Transverse colon (tissue), 4 donors: ENCODE data around the gene SESN1. TPM values are rescaled to one million over a fixed set of nuclear protein-coding genes. Genes with fewer than 3 reads are reported as not detected.
"Not testable (repeated sequence)": the region's sequence is repeated elsewhere in the genome, so short reads cannot be mapped to it uniquely, and the experiment has no call there.

Experiments used
- DNase-seq: peaks from one replicate; pipeline ENCODE4 v3.0.0-alpha.2; 2019
- H3K27ac ChIP-seq, 4 donors: fragments of 200-600 bp; sonication (generic); 2 replicates each; pipeline ENCODE4 v1.5.1; 2016 to 2018; ENCODE audit warnings: inconsistent platforms in 4 of 4
- H3K27me3 ChIP-seq: fragments of 200-600 bp; sonication (generic); 2 replicates; pipeline ENCODE4 v1.5.1; 2017; ENCODE audit warnings: inconsistent platforms
- H3K36me3 ChIP-seq, 4 donors: fragments of 200-600 bp; sonication (generic); 2 replicates each; pipeline ENCODE4 v1.5.1; 2017 to 2019; ENCODE audit warnings: inconsistent platforms in 4 of 4
- H3K4me1 ChIP-seq, 4 donors: fragments of 200-600 bp; sonication (generic); 2 replicates each; pipeline ENCODE4 v1.5.1; 2017 to 2020; ENCODE audit warnings: inconsistent platforms in 4 of 4
- H3K4me3 ChIP-seq, 4 donors: fragments of 200-600 bp; sonication (generic); 1 replicate in 1 of 4; 2 replicates in 3 of 4; pipeline versions ENCODE4 v1.5.1 to v1.6.1; 2017 to 2019; ENCODE audit warnings: inconsistent platforms in 4 of 4
- H3K9me3 ChIP-seq, 2 donors: fragments of 200-600 bp; sonication (generic); 2 replicates each; pipeline ENCODE4 v1.5.1; 2017 to 2019; ENCODE audit warnings: inconsistent platforms in 2 of 2
- EP300 ChIP-seq: sonication (generic); formaldehyde crosslinking; IDR thresholded peaks from one replicate; pipeline ENCODE4 v1.6.1; 2017; ENCODE audit warnings: antibody characterized with exemption, low read depth
- POLR2A ChIP-seq: fragments of 450-650 bp; IDR thresholded peaks from one replicate; pipeline ENCODE4 v1.6.1; 2016; ENCODE audit warnings: antibody characterized with exemption, mild to moderate bottlenecking, moderate library complexity
- POLR2AphosphoS5 ChIP-seq, 3 donors: sonication (generic); formaldehyde crosslinking; IDR thresholded peaks; one replicate each; pipeline ENCODE4 v1.6.1; 2016; ENCODE audit warnings: antibody characterized with exemption in 3 of 3
- whole genome bisulfite sequencing, 2 donors: methylation state at CpG; one replicate each; pipeline ENCODE4 v1.1.5; 2018; ENCODE audit warnings: low coverage in 1 of 2; 5-methylcytosine and 5-hydroxymethylcytosine counted together
- in situ Hi-C, 4 donors: fragments of 200-750 bp; cut with MboI; loops; one replicate each; pipeline versions ENCODE4 v1.15.0 to v1.15.1; 2017; ENCODE audit warnings: low sequenced_read_pairs in 3 of 4, low pct_ligation_motif_present in 1 of 4, low pct_unique_long_range_greater_than_20kb in 1 of 4
- intact Hi-C: fragments of 100-400 bp; cut with DNase I; formaldehyde crosslinking; loops from one replicate; pipeline ENCODE4 v1.15.1; 2023; ENCODE audit warnings: low total_unique reads
- total RNA-seq, 4 donors: library from RNA; depleted of rRNA; stranded (reverse); fragments of >200 nt; gene quantifications; one replicate each; pipeline ENCODE4 v1.1.0, GENCODE V29; 2016
- TF ChIP-seq, protein P1 (sequence below), 5 experiments: fragments of 200-600 bp in 3 of 5; fragments of 450-650 bp in 2 of 5; sonication (generic) in 3 of 5; IDR thresholded peaks; 1 replicate in 2 of 5; 2 replicates in 3 of 5; pipeline ENCODE4 v1.5.1; 2016 to 2017; ENCODE audit warnings: antibody characterized with exemption in 5 of 5, inconsistent platforms in 3 of 5, mild to moderate bottlenecking in 2 of 5, moderate library complexity in 1 of 5

The SESN1 gene
- total RNA-seq, 4 donors from 2014 or later = 43.1 to 73.4 (median 48.7) TPM

GRCh38 chr6:109118871-109119354 lies 24.3 kb upstream of the SESN1 start:
- Histone ChIP-seq H3K4me1 (peaks cover 15 to 53% (median 22%) of the 10 kb centered on the region in 4 donors), H3K27me3 (no peaks in the 10 kb centered on the region), H3K4me3 (no peak overlapping the region), H3K9me3 (no peaks in the 10 kb centered on the region), H3K36me3 (no peaks in the 10 kb centered on the region), H3K27ac (no peak overlapping the region)
- DNase-seq = no peak
- 81 to 94% methylated on average over 3 of the region's 3 CpGs for WGBS, 2 donors
- in situ Hi-C loops = no loop called here
- intact Hi-C loops = no loop called here
- TF ChIP-seq POLR2AphosphoS5 (IDR thresholded peaks at IDR 0.05) (no peak), EP300 (no peak), POLR2A (no peak)
- TF ChIP-seq, protein P1, sequence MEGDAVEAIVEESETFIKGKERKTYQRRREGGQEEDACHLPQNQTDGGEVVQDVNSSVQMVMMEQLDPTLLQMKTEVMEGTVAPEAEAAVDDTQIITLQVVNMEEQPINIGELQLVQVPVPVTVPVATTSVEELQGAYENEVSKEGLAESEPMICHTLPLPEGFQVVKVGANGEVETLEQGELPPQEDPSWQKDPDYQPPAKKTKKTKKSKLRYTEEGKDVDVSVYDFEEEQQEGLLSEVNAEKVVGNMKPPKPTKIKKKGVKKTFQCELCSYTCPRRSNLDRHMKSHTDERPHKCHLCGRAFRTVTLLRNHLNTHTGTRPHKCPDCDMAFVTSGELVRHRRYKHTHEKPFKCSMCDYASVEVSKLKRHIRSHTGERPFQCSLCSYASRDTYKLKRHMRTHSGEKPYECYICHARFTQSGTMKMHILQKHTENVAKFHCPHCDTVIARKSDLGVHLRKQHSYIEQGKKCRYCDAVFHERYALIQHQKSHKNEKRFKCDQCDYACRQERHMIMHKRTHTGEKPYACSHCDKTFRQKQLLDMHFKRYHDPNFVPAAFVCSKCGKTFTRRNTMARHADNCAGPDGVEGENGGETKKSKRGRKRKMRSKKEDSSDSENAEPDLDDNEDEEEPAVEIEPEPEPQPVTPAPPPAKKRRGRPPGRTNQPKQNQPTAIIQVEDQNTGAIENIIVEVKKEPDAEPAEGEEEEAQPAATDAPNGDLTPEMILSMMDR (IDR thresholded peaks at IDR 0.05) = no peak

DNA sequence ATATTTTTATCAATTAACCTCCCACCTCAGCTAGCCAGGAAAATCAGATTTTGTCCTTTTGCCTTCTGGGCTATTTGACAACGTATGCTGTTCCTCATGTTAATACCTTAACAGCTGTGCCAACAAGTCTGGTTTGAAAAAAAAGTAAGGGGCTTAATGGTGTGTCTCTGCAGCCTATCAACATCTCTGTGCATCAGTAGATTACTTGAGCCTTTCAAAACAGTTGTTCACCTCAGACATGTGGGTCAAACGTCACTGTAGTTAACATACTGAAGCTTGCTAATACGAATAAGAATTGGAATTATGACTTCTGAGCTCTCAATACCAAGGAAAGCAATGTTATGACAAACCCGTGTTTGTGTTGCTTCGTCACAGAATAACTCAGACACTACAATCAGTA lies 23.7 kb upstream of the SESN1 start:
- Histone ChIP-seq H3K27me3 (no peaks in the 10 kb centered on the region), H3K36me3 (no peaks in the 10 kb centered on the region), H3K27ac (no peak overlapping the region), H3K9me3 (no peaks in the 10 kb centered on the region), H3K4me3 (no peak overlapping the region), H3K4me1 (peaks cover 15 to 53% (median 22%) of the 10 kb centered on the region in 4 donors)
- no peak for DNase-seq
- in situ Hi-C loops = no loop called here
- 80 to 83% methylated on average over 5 of the region's 5 CpGs for WGBS, 2 donors
- intact Hi-C loops = no loop called here
- TF ChIP-seq POLR2A = no peak
- no peak for TF ChIP-seq POLR2AphosphoS5 (IDR thresholded peaks at IDR 0.05)
- TF ChIP-seq, protein P1 (IDR thresholded peaks at IDR 0.05) = no peak
- TF ChIP-seq EP300 = no peak

DNA sequence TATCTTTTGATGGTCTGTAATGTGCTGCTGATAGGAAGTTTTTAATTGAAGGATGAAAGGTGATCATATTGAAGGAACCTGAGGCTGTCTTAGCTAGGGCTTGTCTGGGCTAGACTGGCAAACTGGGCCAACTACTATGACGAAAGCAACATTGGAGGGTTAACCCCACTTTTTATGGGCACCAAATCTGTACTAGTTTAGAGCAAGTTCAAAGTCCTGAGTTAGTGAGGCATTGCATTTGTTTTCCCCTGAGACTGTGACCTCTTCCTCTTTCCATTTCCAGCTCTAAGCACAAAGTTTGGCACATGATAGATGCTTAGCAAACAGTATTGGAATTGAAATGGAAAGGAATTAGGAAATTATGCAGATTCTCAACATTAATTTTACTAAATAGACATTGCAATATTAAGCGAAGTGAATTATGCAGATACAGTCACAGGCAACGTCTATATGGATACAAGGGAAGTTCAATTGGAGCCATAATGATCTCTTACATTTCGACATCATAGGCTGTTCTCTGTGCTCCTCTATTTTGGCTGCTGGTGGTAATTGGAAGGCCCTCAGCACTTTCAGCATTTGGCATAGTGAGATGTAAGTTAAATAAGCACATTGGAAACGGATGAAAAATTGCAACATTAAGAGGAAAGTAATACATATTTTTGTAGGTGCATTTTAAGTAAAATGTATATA lies 22.8 kb upstream of the SESN1 start:
- DNase-seq = peak; percentile 25
- 64 to 68% methylated on average over 5 of the region's 5 CpGs for WGBS, 2 donors
- intact Hi-C loops = no loop called here

DNA sequence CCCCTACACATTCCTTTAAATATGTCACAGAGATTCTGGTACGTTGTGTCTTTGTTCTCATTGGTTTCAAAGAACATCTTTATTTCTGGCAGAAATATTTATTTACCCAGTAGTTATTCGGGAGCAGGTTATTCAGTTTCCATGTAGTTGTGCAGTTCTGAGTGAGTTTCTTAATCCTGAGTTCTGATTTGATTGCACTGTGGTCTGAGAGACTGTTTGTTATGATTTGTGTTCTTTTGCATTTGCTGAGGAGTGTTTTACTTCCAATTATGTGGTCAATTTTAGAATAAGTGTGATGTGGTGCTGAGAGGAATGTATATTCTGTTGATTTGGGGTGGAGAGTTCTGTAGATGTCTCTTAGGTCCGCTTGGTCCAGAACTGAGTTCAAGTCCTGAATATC lies 18.0 kb upstream of the SESN1 start:
- H3K36me3 ChIP-seq, DNase-seq, H3K27ac ChIP-seq, H3K9me3 ChIP-seq, in situ Hi-C loops, H3K27me3 ChIP-seq, intact Hi-C loops, H3K4me3 ChIP-seq: not testable (repeated sequence)
- WGBS, 2 donors = 79% methylated on average over 3 of the region's 3 CpGs; no CpG with 5 or more reads in 1 of the 2 donors
- peaks cover 7 to 15% (median 8%) of the 10 kb centered on the region in 4 donors for H3K4me1 ChIP-seq

More for the DNA sequence above, 22.8 kb upstream of the SESN1 start:
- Histone ChIP-seq H3K4me3 (no peak overlapping the region), H3K36me3 (no peaks in the 10 kb centered on the region), H3K27ac (peak overlapping the region in 3 of 4 donors; percentile 23 to 45 (median 35)), H3K4me1 (peaks cover 15 to 53% (median 22%) of the 10 kb centered on the region in 4 donors), H3K9me3 (no peaks in the 10 kb centered on the region), H3K27me3 (no peaks in the 10 kb centered on the region)
- in situ Hi-C loops = no loop called here
- TF ChIP-seq POLR2AphosphoS5 (IDR thresholded peaks at IDR 0.05) (no peak), EP300 (no peak), POLR2A (no peak)
- TF ChIP-seq, protein P1 (IDR thresholded peaks at IDR 0.05) = no peak

DNA sequence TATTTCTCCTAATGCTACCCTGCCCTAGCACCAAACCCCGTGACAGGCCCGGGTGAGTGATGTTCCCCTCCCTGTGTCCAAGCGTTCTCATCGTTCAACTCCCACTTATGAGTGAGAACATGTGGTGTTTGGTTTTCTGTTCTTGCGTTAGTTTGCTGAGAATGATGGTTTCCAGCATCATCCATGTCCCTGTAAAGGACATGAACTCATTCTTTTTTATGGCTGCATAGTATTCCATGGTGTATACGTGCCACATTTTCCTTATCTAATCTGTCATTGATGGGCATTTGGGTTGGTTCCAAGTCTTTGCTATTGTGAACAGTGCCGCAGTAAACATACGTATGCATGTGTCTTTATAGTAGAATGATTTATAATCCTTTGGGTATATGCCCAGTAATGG lies 15.0 kb upstream of the SESN1 start:
- WGBS, 2 donors = 80 to 97% methylated on average over 1 to 8 of the region's 8 CpGs
- H3K4me3 ChIP-seq, H3K27me3 ChIP-seq, H3K4me1 ChIP-seq, intact Hi-C loops, H3K27ac ChIP-seq, H3K9me3 ChIP-seq, H3K36me3 ChIP-seq, DNase-seq: not testable (repeated sequence)
- in situ Hi-C loops = loop anchor here in 1 of 4 donors (10.0 kb wide), 1 partner anchor 275 kb away; the partner anchor contains the start of gene CD164
